Panc1 (cell line): Measurements from ENCODE around the gene TMEM252. TPM values are rescaled to one million over a fixed set of nuclear protein-coding genes. Genes with fewer than 3 reads are reported as not detected.
A peak's percentile ranks its signal among the peaks of the same experiment; 100 is the strongest.

Experiments
- ATAC-seq: fragments of 200-7000 bp; cut with Tn5 transposase; 2 replicates; pipeline ENCODE4 v1.9.1; 2020; ENCODE audit warnings: mild to moderate bottlenecking, moderate library complexity
- BruUV-seq: library from RNA; stranded (reverse); fragments of 400-500 nt; replicated peaks from 2 replicates; lab custom pipeline; 2021; lab: Mats Ljungman, UMichigan
- CTCF ChIA-PET: fragments of 300-600 bp; sonication (Branson Sonifier 250); formaldehyde crosslinking; loops from one replicate; lab custom pipeline; 2022; ENCODE audit warnings: antibody characterized with exemption; lab: Charles Lee
- POLR2A ChIA-PET: fragments of 300-600 bp; sonication (Branson Sonifier 250); formaldehyde crosslinking; loops from one replicate; lab custom pipeline; 2022; ENCODE audit warnings: antibody characterized with exemption; lab: Charles Lee
- DNase-seq: peaks from one replicate; pipeline ENCODE4 v3.0.0-alpha.2; 2010; ENCODE audit warnings: low read depth, low spot score
- H3K27ac ChIP-seq: 2 replicates; pipeline ENCODE4 v1.5.1; 2011; ENCODE audit warnings: mild to moderate bottlenecking, low read length, inconsistent platforms
- H3K27me3 ChIP-seq: fragments of 200-500 bp; sonication (Bioruptor generic); 2 replicates; pipeline ENCODE4 v1.6.0; 2014; ENCODE audit warnings: low read length, inconsistent platforms; ENCODE audit not compliant: control insufficient read depth, insufficient read depth
- H3K36me3 ChIP-seq: fragments of 200-500 bp; sonication (Bioruptor generic); 2 replicates; pipeline ENCODE4 v1.5.1; 2014; ENCODE audit warnings: inconsistent platforms, mild to moderate bottlenecking, low read length, moderate library complexity; ENCODE audit not compliant: control insufficient read depth, insufficient read depth
- H3K4me1 ChIP-seq: 2 replicates; pipeline ENCODE4 v1.5.1; 2011; ENCODE audit warnings: inconsistent platforms, mild to moderate bottlenecking, low read length, moderate library complexity; ENCODE audit not compliant: control insufficient read depth, insufficient read depth
- H3K4me3 ChIP-seq, 2 experiments: 2 replicates each; pipeline ENCODE4 v1.5.1; 2011 to 2012; ENCODE audit warnings: low read depth in 2 of 2, low read length in 2 of 2, mild to moderate bottlenecking in 2 of 2, inconsistent platforms in 1 of 2, moderate library complexity in 1 of 2
- H3K9me3 ChIP-seq: fragments of 200-500 bp; sonication (Bioruptor generic); 2 replicates; pipeline ENCODE4 v1.5.1; 2014; ENCODE audit warnings: low read depth, mild to moderate bottlenecking, inconsistent platforms, low read length, moderate library complexity; ENCODE audit not compliant: control insufficient read depth, insufficient read depth
- POLR2AphosphoS5 ChIP-seq: IDR thresholded peaks from 2 replicates; pipeline ENCODE4 v1.6.1; 2012; ENCODE audit warnings: mild to moderate bottlenecking, low read depth, low read length, moderate library complexity
- SIN3A ChIP-seq: IDR thresholded peaks from 2 replicates; pipeline ENCODE4 v1.6.1; 2012; ENCODE audit warnings: low read depth, mild to moderate bottlenecking, low read length, moderate library complexity, borderline replicate concordance; ENCODE audit not compliant: insufficient read depth
- TCF7L2 ChIP-seq: IDR thresholded peaks from 2 replicates; pipeline ENCODE4 v1.6.1; 2011; ENCODE audit warnings: mild to moderate bottlenecking, low read depth, low read length, inconsistent platforms
- in situ Hi-C: cut with HindIII; loops from 2 replicates; pipeline ENCODE4 v1.10.0; 2016; ENCODE audit warnings: low sequenced_read_pairs, low pct_unique_long_range_greater_than_20kb
- intact Hi-C: fragments of 100-400 bp; cut with micrococcal nuclease; formaldehyde crosslinking; loops from one replicate; pipeline ENCODE4 v1.10.0; 2022; ENCODE audit not compliant: unreplicated experiment
- total RNA-seq: library from RNA; stranded (reverse); gene quantifications from one replicate; pipeline ENCODE4 v1.2.1, GENCODE V29; 2021; ENCODE audit not compliant: unreplicated experiment
- TF ChIP-seq, protein P1 (sequence below), 2 experiments: IDR thresholded peaks; 2 replicates each; pipeline ENCODE4 v1.6.1; 2011 to 2012; ENCODE audit warnings: low read depth in 2 of 2, control low read depth in 1 of 2, low read length in 1 of 2, mild to moderate bottlenecking in 1 of 2, moderate library complexity in 1 of 2; ENCODE audit not compliant: insufficient read depth in 1 of 2
- TF ChIP-seq, protein P2 (sequence below): fragments of 450-650 bp; IDR thresholded peaks from 2 replicates; pipeline ENCODE4 v1.5.1; 2017; ENCODE audit warnings: mild to moderate bottlenecking

Gene TMEM252
- total RNA-seq, 1 experiment from 2014 or later: not detected

DNA sequence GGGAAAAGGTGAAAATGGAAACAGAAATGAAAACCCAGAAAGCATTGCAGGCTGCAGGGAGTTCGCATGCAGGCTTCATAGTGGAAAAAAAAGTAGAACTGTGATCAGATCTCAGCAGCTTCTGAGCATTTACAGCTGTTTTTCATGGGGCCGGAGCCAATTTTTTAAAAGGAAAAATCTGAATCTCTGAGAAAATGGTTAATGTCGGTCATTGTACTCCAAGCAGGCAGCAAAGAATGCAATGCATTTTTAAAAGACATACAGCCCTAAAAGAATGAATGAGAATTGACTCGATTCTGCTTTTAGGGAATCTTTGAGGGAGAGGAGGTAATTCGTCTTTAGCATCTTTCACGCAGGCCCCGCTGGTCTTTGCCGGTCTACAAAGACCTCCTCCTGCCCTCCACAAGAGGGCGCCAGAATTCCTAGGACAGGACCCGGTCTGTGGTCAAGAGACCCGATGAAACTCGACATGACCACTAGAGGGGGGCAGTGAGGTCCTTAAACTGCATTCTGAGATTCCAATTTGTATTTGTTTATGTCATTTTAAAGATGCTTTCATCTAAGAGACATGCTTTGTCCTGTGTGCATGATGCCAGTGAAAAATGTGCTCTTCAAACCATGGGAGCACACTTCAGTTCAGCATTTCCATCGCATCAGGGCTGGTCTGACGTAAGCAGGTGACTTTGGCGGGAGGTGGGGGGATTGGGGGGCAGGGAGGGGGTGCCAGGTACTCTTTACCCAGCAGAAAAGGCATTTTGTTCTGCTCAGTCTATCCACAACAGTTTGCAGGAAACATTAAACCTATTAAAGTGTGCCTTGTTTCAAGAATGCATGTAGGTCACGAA is 43.7 kb upstream of the TMEM252 start:
- Histone ChIP-seq H3K27ac (no peak overlapping the region), H3K9me3 (no peaks in the 10 kb centered on the region), H3K4me1 (no peaks in the 10 kb centered on the region), H3K4me3 (no peak overlapping the region), H3K36me3 (no peaks in the 10 kb centered on the region), H3K27me3 (no peaks in the 10 kb centered on the region)
- ATAC-seq: peak; percentile 98
- CTCF ChIA-PET: no interaction called here
- intact Hi-C loops: loop anchor here (1.0 kb wide), 1 partner anchor 415 kb away; no protein-coding TSS in a partner anchor
- in situ Hi-C loops: no loop called here
- TF ChIP-seq POLR2AphosphoS5: no peak
- TF ChIP-seq, protein P1, sequence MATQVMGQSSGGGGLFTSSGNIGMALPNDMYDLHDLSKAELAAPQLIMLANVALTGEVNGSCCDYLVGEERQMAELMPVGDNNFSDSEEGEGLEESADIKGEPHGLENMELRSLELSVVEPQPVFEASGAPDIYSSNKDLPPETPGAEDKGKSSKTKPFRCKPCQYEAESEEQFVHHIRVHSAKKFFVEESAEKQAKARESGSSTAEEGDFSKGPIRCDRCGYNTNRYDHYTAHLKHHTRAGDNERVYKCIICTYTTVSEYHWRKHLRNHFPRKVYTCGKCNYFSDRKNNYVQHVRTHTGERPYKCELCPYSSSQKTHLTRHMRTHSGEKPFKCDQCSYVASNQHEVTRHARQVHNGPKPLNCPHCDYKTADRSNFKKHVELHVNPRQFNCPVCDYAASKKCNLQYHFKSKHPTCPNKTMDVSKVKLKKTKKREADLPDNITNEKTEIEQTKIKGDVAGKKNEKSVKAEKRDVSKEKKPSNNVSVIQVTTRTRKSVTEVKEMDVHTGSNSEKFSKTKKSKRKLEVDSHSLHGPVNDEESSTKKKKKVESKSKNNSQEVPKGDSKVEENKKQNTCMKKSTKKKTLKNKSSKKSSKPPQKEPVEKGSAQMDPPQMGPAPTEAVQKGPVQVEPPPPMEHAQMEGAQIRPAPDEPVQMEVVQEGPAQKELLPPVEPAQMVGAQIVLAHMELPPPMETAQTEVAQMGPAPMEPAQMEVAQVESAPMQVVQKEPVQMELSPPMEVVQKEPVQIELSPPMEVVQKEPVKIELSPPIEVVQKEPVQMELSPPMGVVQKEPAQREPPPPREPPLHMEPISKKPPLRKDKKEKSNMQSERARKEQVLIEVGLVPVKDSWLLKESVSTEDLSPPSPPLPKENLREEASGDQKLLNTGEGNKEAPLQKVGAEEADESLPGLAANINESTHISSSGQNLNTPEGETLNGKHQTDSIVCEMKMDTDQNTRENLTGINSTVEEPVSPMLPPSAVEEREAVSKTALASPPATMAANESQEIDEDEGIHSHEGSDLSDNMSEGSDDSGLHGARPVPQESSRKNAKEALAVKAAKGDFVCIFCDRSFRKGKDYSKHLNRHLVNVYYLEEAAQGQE (IDR thresholded peaks at IDR 0.05; ENCODE audit: insufficient read depth in 1 of 2, low read depth in 2 of 2, low read length in 1 of 2): no peak
- no peak for TF ChIP-seq SIN3A
- TF ChIP-seq TCF7L2: no peak
- TF ChIP-seq, protein P2, sequence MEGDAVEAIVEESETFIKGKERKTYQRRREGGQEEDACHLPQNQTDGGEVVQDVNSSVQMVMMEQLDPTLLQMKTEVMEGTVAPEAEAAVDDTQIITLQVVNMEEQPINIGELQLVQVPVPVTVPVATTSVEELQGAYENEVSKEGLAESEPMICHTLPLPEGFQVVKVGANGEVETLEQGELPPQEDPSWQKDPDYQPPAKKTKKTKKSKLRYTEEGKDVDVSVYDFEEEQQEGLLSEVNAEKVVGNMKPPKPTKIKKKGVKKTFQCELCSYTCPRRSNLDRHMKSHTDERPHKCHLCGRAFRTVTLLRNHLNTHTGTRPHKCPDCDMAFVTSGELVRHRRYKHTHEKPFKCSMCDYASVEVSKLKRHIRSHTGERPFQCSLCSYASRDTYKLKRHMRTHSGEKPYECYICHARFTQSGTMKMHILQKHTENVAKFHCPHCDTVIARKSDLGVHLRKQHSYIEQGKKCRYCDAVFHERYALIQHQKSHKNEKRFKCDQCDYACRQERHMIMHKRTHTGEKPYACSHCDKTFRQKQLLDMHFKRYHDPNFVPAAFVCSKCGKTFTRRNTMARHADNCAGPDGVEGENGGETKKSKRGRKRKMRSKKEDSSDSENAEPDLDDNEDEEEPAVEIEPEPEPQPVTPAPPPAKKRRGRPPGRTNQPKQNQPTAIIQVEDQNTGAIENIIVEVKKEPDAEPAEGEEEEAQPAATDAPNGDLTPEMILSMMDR: peak; percentile 96
- DNase-seq: peak; percentile 61
- no TSS peak for BruUV-seq
- POLR2A ChIA-PET: no interaction called here

DNA sequence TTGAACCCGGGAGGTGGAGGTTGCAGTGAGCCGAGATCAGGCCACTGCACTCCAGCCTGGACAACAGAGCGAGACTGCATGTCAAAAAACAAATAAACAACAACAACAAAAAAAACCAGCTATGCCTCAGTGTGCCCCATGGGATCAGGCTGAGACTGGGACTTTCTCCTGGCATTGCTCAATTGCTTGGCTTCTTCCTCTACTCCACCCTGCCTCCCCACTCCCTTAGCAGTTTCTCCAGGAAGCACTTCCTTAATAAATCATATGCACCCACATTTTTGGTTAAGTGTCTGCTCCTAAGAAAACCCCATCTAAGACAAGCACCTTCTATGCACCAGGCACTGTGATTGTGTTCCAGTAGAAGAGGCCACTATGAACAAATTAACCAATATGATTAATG is 41.0 kb upstream of the TMEM252 start:
- Histone ChIP-seq H3K4me1 (no peaks in the 10 kb centered on the region), H3K4me3 (no peak overlapping the region), H3K27ac (no peak overlapping the region), H3K9me3 (no peaks in the 10 kb centered on the region), H3K27me3 (no peaks in the 10 kb centered on the region), H3K36me3 (no peaks in the 10 kb centered on the region)
- CTCF ChIA-PET: interaction anchor here (0.6 kb wide), 1 partner anchor 470 kb away, joined by 4 read pairs; no protein-coding TSS in a partner anchor
- BruUV-seq: no TSS peak
- in situ Hi-C loops (no loop called here), intact Hi-C loops (no loop called here)
- POLR2A ChIA-PET: no interaction called here
- ATAC-seq (no peak), DNase-seq (no peak)
- TF ChIP-seq, protein P1 (IDR thresholded peaks at IDR 0.05; ENCODE audit: insufficient read depth in 1 of 2, low read depth in 2 of 2, low read length in 1 of 2): no peak
- TF ChIP-seq POLR2AphosphoS5 (no peak), SIN3A (no peak), TCF7L2 (no peak)
- TF ChIP-seq, protein P2: no peak
